HepG2 (cell line): ENCODE data around the gene FGF1.

Source experiments
- CHD2 ChIP-seq: IDR thresholded peaks from 2 replicates; pipeline ENCODE4 v1.6.1; 2011; ENCODE audit warnings: low read depth, low read length, improper control_type of control experiment
- CTCF ChIP-seq: sonication (generic); formaldehyde crosslinking; IDR thresholded peaks from 2 replicates; pipeline ENCODE4 v1.5.0; 2020; ENCODE audit warnings: mild to moderate bottlenecking, missing genetic modification reagents, moderate library complexity
- HIC2 ChIP-seq: sonication (generic); formaldehyde crosslinking; IDR thresholded peaks from 2 replicates; pipeline ENCODE4 v1.9.0; 2022; ENCODE audit warnings: low read depth, missing genetic modification reagents
- JUND ChIP-seq: sonication (generic); formaldehyde crosslinking; IDR thresholded peaks from 2 replicates; pipeline ENCODE4 v1.8.0; 2022; ENCODE audit warnings: mild to moderate bottlenecking, missing genetic modification reagents
- PHF8 ChIP-seq: sonication (generic); formaldehyde crosslinking; IDR thresholded peaks from 2 replicates; pipeline ENCODE4 v1.5.0; 2020; ENCODE audit warnings: missing genetic modification reagents
- SNAPC5 ChIP-seq: sonication (generic); formaldehyde crosslinking; IDR thresholded peaks from 2 replicates; pipeline ENCODE4 v1.8.1; 2023; ENCODE audit warnings: mild to moderate bottlenecking, missing genetic modification reagents, borderline replicate concordance
- XBP1 ChIP-seq: sonication (generic); formaldehyde crosslinking; IDR thresholded peaks from 2 replicates; pipeline ENCODE4 v1.5.0; 2020; ENCODE audit warnings: missing genetic modification reagents
- ZBTB7A ChIP-seq: sonication (generic); formaldehyde crosslinking; IDR thresholded peaks from 2 replicates; pipeline ENCODE4 v1.8.0; 2022; ENCODE audit warnings: mild to moderate bottlenecking, missing genetic modification reagents
- ZNF331 ChIP-seq: sonication (generic); formaldehyde crosslinking; IDR thresholded peaks from 2 replicates; pipeline ENCODE4 v1.4.0; 2020; ENCODE audit warnings: missing genetic modification reagents
- ZNF878 ChIP-seq: sonication (generic); formaldehyde crosslinking; IDR thresholded peaks from 2 replicates; pipeline ENCODE4 v1.8.1; 2023; ENCODE audit warnings: mild to moderate bottlenecking, missing genetic modification reagents, moderate library complexity
- TF ChIP-seq, protein P1 (sequence below): IDR thresholded peaks from 2 replicates; pipeline ENCODE4 v1.6.1; 2012; ENCODE audit warnings: low read length, improper control_type of control experiment

- TF ChIP-seq CTCF (CRISPR knock-in tag): no peak
- no peak for TF ChIP-seq ZNF331 (CRISPR knock-in tag)
- TF ChIP-seq SNAPC5: no peak
- TF ChIP-seq, protein P1, sequence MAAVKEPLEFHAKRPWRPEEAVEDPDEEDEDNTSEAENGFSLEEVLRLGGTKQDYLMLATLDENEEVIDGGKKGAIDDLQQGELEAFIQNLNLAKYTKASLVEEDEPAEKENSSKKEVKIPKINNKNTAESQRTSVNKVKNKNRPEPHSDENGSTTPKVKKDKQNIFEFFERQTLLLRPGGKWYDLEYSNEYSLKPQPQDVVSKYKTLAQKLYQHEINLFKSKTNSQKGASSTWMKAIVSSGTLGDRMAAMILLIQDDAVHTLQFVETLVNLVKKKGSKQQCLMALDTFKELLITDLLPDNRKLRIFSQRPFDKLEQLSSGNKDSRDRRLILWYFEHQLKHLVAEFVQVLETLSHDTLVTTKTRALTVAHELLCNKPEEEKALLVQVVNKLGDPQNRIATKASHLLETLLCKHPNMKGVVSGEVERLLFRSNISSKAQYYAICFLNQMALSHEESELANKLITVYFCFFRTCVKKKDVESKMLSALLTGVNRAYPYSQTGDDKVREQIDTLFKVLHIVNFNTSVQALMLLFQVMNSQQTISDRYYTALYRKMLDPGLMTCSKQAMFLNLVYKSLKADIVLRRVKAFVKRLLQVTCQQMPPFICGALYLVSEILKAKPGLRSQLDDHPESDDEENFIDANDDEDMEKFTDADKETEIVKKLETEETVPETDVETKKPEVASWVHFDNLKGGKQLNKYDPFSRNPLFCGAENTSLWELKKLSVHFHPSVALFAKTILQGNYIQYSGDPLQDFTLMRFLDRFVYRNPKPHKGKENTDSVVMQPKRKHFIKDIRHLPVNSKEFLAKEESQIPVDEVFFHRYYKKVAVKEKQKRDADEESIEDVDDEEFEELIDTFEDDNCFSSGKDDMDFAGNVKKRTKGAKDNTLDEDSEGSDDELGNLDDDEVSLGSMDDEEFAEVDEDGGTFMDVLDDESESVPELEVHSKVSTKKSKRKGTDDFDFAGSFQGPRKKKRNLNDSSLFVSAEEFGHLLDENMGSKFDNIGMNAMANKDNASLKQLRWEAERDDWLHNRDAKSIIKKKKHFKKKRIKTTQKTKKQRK: no peak
- TF ChIP-seq ZBTB7A (CRISPR knock-in tag): no peak
- TF ChIP-seq CHD2: no peak
- TF ChIP-seq PHF8: no peak
- TF ChIP-seq ZNF878 (CRISPR knock-in tag): no peak
- no peak for TF ChIP-seq XBP1
- TF ChIP-seq JUND: no peak
- no peak for TF ChIP-seq HIC2 (CRISPR knock-in tag)
Observed at GRCh38 chr5:142608081-142608480, 77.8 kb downstream of the FGF1 start.
